22Rv1 (cell line): Measurements from ENCODE around the gene TRPC4.
"Not testable (repeated sequence)": the region's sequence is repeated elsewhere in the genome, so short reads cannot be mapped to it uniquely, and the experiment has no call there.

Experiments
- H3K27ac ChIP-seq: fragments of 450-650 bp; 2 replicates; pipeline ENCODE4 v1.5.1; 2017
- ZFX ChIP-seq: fragments of 450-650 bp; IDR thresholded peaks from 2 replicates; pipeline ENCODE4 v1.6.1; 2017; ENCODE audit warnings: antibody characterized with exemption, borderline replicate concordance
- TF ChIP-seq, protein P1 (sequence below): fragments of 450-650 bp; IDR thresholded peaks from 2 replicates; pipeline ENCODE4 v1.5.1; 2017; ENCODE audit warnings: mild to moderate bottlenecking

TRPC4 gene

DNA sequence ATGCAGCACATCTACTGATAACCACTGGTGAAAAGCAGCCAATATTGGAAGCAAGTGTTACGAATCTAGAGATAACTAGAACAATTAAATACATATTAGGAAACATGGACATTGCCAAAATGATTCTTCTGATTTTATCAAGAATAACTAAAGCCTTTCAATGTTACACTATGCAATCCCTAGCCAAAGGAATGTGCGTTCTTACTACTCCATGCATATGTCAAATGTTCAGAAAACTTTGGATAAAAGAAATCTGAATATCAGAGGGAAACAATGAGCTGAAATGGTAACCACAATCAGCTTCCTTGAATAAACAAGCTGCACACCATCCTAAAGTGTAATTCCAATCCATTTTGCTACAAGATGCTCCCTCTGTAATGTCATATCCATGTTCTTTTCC lies 270.1 kb downstream of the TRPC4 start:
- TF ChIP-seq, protein P1, sequence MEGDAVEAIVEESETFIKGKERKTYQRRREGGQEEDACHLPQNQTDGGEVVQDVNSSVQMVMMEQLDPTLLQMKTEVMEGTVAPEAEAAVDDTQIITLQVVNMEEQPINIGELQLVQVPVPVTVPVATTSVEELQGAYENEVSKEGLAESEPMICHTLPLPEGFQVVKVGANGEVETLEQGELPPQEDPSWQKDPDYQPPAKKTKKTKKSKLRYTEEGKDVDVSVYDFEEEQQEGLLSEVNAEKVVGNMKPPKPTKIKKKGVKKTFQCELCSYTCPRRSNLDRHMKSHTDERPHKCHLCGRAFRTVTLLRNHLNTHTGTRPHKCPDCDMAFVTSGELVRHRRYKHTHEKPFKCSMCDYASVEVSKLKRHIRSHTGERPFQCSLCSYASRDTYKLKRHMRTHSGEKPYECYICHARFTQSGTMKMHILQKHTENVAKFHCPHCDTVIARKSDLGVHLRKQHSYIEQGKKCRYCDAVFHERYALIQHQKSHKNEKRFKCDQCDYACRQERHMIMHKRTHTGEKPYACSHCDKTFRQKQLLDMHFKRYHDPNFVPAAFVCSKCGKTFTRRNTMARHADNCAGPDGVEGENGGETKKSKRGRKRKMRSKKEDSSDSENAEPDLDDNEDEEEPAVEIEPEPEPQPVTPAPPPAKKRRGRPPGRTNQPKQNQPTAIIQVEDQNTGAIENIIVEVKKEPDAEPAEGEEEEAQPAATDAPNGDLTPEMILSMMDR, result no peak
- no peak for TF ChIP-seq ZFX
- H3K27ac ChIP-seq, result no peak overlapping the region

DNA sequence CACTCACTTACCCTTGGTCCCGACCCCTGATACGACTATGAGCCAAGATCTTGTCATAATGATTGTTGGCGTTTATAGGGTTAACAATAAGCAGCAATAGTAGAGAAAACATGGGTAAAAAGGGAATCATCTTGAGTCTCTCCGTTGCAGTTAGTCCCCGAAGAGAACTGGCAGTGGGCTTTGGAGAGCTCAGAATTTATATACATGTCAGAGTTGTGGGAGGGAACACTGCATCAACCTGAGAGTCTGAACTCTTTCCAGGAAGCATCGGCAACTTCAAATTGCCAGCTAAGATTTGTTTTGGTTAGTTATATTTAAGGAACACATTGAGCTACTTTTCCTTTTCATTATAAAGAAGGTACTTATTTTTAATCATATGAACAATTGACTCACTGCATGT lies 271.0 kb downstream of the TRPC4 start, which contains the start of gene POSTN:
Gene POSTN (minus strand): TSS at position 172 of the 400 bp plus-strand sequence. CDS start 42 bp downstream, at position 130.
- no peak for TF ChIP-seq ZFX
- TF ChIP-seq, protein P1, result no peak
- no peak within 1 kb of the TSS for H3K27ac ChIP-seq

DNA sequence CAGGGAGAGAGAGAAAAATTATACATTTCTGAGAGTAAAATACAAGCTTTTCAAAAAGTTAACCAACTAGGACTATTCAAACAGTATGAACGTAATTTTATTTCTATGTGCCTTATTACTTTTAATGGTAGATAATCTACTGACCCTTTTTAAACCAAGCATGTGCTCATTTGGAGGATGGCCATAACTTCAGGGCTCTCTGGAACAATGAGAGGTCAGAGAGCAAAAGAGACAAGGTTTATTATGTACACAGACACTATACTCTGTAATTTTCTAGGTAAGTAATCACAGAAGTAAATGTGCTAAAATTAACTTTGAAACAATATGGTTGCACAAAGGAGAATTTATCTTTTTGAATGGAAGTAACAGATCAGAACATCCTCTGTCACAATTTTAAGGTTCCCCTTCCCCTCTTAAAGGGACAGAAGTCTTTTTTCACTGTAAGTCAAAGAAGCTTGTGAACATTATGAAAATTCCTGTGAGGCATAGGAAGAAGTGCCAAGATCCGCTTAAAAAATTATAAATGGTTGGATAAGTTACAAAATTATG lies 272.0 kb downstream of the TRPC4 start:
- H3K27ac ChIP-seq, result no peak overlapping the region
- TF ChIP-seq, protein P1, result no peak
- no peak for TF ChIP-seq ZFX

DNA sequence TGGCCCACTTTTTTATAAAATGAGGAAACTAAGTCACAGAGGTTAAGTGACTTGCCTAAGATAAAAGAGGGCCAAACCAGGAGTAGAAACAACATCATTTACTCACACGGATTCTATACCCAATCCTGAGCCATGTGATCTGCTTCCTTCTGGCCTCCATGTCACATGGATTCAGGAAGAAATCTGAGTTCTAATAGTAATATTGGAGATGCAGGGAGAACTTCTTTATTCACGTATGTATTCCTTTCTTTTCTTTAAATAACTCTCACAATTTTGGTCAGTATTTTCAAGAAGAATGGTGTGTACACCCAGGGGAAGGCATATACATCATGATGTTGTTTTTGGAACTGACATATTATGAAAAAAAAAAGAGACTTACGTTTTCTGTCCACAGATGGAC lies 272.8 kb downstream of the TRPC4 start:
- TF ChIP-seq, protein P1, result no peak
- TF ChIP-seq ZFX, result no peak

DNA sequence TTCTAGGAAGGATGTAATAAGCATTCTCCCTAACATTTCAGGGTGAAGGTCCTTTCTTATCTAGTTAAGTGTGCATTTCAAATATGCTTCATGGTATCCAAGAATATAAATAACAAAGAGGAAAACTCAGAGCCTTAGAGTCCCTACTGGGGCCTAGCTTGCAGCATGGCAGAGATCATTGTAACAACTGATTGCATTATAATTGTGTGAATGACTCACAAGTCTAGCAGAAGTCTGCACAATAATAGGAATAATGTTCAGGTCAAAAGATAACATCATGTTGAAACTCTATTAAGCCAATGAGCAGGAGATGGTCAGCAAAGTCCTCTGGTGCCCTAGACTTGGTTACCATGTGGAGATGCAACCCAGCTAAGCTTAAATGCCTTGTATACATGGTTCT lies 274.4 kb downstream of the TRPC4 start:
- no peak for TF ChIP-seq ZFX
- TF ChIP-seq, protein P1, result no peak
- H3K27ac ChIP-seq, result no peak overlapping the region

More for the DNA sequence above, 272.8 kb downstream of the TRPC4 start:
- H3K27ac ChIP-seq, result no peak overlapping the region

DNA sequence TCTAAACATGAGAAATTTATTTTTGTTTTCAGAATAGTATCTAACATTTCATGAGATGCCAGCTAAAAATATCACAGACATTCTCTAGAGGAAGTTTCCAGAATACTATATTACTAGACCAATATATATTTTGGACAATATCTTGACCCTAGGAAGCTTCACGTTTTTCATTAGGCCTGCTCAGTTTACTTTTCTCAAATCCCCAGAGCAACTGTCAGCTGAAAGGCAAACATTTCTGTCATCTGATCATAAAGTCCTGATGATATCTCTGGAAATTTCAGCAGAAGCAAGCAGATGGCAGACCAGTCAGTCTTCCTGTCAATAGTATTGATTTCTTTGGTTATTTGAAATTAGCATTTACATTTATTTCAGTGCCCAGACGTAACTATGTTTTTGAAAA lies 275.0 kb downstream of the TRPC4 start:
- no peak for TF ChIP-seq ZFX
- TF ChIP-seq, protein P1, result no peak
- H3K27ac ChIP-seq, result no peak overlapping the region

DNA sequence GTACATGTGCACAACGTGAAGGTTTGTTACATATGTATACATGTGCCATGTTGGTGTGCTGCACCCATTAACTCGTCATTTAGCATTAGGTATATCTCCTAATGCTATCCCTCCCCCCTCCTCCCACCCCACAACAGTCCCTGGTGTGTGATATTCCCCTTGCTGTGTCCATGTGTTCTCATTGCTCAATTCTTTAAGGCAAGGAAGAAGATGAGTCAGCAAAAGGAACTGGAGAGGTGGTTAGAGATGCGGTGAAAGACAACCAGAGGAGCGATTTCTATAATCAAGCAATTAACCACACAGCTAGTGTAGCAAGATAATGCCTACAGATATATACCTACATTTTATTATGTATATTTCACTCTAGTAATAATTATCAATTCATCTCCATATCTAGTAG lies 280.2 kb downstream of the TRPC4 start:
- H3K27ac ChIP-seq, result not testable (repeated sequence)

DNA sequence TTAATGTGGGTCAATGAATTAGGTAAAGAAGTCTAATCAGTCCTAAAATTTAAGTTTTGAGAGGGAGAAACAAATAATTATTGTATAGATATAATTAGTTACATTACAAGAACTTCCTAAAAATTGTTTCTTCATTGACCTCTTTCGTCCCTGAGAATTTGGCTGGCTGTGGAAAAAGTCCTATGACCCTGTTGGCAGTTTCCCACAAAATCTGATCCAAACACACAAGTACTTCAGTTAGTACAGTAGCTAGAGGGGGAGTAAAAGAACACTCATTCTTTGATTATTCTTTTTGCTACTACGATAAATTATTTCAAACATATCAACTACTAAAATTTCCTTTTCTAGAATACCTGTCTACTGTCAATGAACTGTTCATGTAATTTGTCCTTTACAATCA lies 282.3 kb downstream of the TRPC4 start:
- no peak overlapping the region for H3K27ac ChIP-seq
- TF ChIP-seq ZFX, result no peak
- TF ChIP-seq, protein P1, result no peak
